Measurements from ENCODE around the gene CALM1. TPM values are rescaled to one million over a fixed set of nuclear protein-coding genes. Genes with fewer than 3 reads are reported as not detected.
A peak's percentile ranks its signal among the peaks of the same experiment; 100 is the strongest.

CALM1 gene
- total RNA-seq (2012; rRNA removed): 298 and 354 TPM in 2 replicates

- H3K36me3 ChIP-seq (ENCODE audit: insufficient read depth, low read length): peaks cover 15% of the 10 kb centered on the region
- H3K4me1 ChIP-seq (ENCODE audit: control insufficient read depth, insufficient read depth, low read length): peaks cover 21% of the 10 kb centered on the region
- H3K9me3 ChIP-seq (replicated peaks; ENCODE audit: low read length): no peaks in the 10 kb centered on the region
- H3K9ac ChIP-seq (ENCODE audit: low read depth, low read length): peak within 1 kb of the TSS; percentile 85
- peak within 1 kb of the TSS; percentile 94 for H3K4me2 ChIP-seq (ENCODE audit: low read length)
- H3K4me3 ChIP-seq (ENCODE audit: low read length): peak within 1 kb of the TSS; percentile 98
- H3K27me3 ChIP-seq (ENCODE audit: control insufficient read depth, insufficient read depth, low read length): no peaks in the 10 kb centered on the region
These were observed at the start of gene CALM1 for GRCh38 chr14:90396341-90397339. CALM1 (plus strand) TSS chr14:90397029; CDS start chr14:90397231, 202 bp downstream.

- Histone ChIP-seq H3K9ac (ENCODE audit: low read depth, low read length) (no peak overlapping the region), H3K9me3 (replicated peaks; ENCODE audit: low read length) (no peaks in the 10 kb centered on the region), H3K4me2 (ENCODE audit: low read length) (no peak overlapping the region), H3K4me3 (ENCODE audit: low read length) (no peak overlapping the region), H3K4me1 (ENCODE audit: control insufficient read depth, insufficient read depth, low read length) (no peaks in the 10 kb centered on the region), H3K27me3 (ENCODE audit: control insufficient read depth, insufficient read depth, low read length) (peaks cover 19% of the 10 kb centered on the region), H3K36me3 (ENCODE audit: insufficient read depth, low read length) (no peaks in the 10 kb centered on the region)
These were observed 48.6 kb upstream of the CALM1 start for GRCh38 chr14:90348270-90348669.

GRCh38 chr14:90349739-90350138 lies 47.1 kb upstream of the CALM1 start:
- no peak overlapping the region for H3K4me3 ChIP-seq (ENCODE audit: low read length)
- no peaks in the 10 kb centered on the region for H3K9me3 ChIP-seq (replicated peaks; ENCODE audit: low read length)
- no peak overlapping the region for H3K4me2 ChIP-seq (ENCODE audit: low read length)
- H3K4me1 ChIP-seq (ENCODE audit: control insufficient read depth, insufficient read depth, low read length): no peaks in the 10 kb centered on the region
- peaks cover 15% of the 10 kb centered on the region for H3K27me3 ChIP-seq (ENCODE audit: control insufficient read depth, insufficient read depth, low read length)
- H3K9ac ChIP-seq (ENCODE audit: low read depth, low read length): no peak overlapping the region
- H3K36me3 ChIP-seq (ENCODE audit: insufficient read depth, low read length): no peaks in the 10 kb centered on the region

- no peak overlapping the region for H3K4me3 ChIP-seq (ENCODE audit: low read length)
- H3K27me3 ChIP-seq (ENCODE audit: control insufficient read depth, insufficient read depth, low read length): peaks cover 20% of the 10 kb centered on the region
- no peaks in the 10 kb centered on the region for H3K9me3 ChIP-seq (replicated peaks; ENCODE audit: low read length)
- H3K9ac ChIP-seq (ENCODE audit: low read depth, low read length): no peak overlapping the region
- H3K36me3 ChIP-seq (ENCODE audit: insufficient read depth, low read length): no peaks in the 10 kb centered on the region
- H3K4me1 ChIP-seq (ENCODE audit: control insufficient read depth, insufficient read depth, low read length): no peaks in the 10 kb centered on the region
- no peak overlapping the region for H3K4me2 ChIP-seq (ENCODE audit: low read length)
These were observed 42.1 kb upstream of the CALM1 start for GRCh38 chr14:90354551-90355298.

- Histone ChIP-seq H3K4me1 (ENCODE audit: control insufficient read depth, insufficient read depth, low read length) (no peaks in the 10 kb centered on the region), H3K9ac (ENCODE audit: low read depth, low read length) (no peak overlapping the region), H3K27me3 (ENCODE audit: control insufficient read depth, insufficient read depth, low read length) (peaks cover 21% of the 10 kb centered on the region), H3K9me3 (replicated peaks; ENCODE audit: low read length) (no peaks in the 10 kb centered on the region), H3K4me2 (ENCODE audit: low read length) (no peak overlapping the region), H3K4me3 (ENCODE audit: low read length) (no peak overlapping the region), H3K36me3 (ENCODE audit: insufficient read depth, low read length) (no peaks in the 10 kb centered on the region)
These were observed 41.0 kb upstream of the CALM1 start for GRCh38 chr14:90355540-90356518.

GRCh38 chr14:90356925-90357324 lies 39.9 kb upstream of the CALM1 start:
- no peaks in the 10 kb centered on the region for H3K36me3 ChIP-seq (ENCODE audit: insufficient read depth, low read length)
- H3K4me3 ChIP-seq (ENCODE audit: low read length): no peak overlapping the region
- H3K9ac ChIP-seq (ENCODE audit: low read depth, low read length): no peak overlapping the region
- no peak overlapping the region for H3K4me2 ChIP-seq (ENCODE audit: low read length)
- no peaks in the 10 kb centered on the region for H3K4me1 ChIP-seq (ENCODE audit: control insufficient read depth, insufficient read depth, low read length)
- peaks cover 21% of the 10 kb centered on the region for H3K27me3 ChIP-seq (ENCODE audit: control insufficient read depth, insufficient read depth, low read length)
- H3K9me3 ChIP-seq (replicated peaks; ENCODE audit: low read length): no peaks in the 10 kb centered on the region

GRCh38 chr14:90358359-90358758 lies 38.5 kb upstream of the CALM1 start:
- H3K9me3 ChIP-seq (replicated peaks; ENCODE audit: low read length): no peaks in the 10 kb centered on the region
- H3K36me3 ChIP-seq (ENCODE audit: insufficient read depth, low read length): no peaks in the 10 kb centered on the region
- H3K4me2 ChIP-seq (ENCODE audit: low read length): no peak overlapping the region
- no peak overlapping the region for H3K4me3 ChIP-seq (ENCODE audit: low read length)
- no peak overlapping the region for H3K9ac ChIP-seq (ENCODE audit: low read depth, low read length)
- H3K27me3 ChIP-seq (ENCODE audit: control insufficient read depth, insufficient read depth, low read length): peaks cover 24% of the 10 kb centered on the region
- no peaks in the 10 kb centered on the region for H3K4me1 ChIP-seq (ENCODE audit: control insufficient read depth, insufficient read depth, low read length)

- no peak overlapping the region for H3K4me3 ChIP-seq (ENCODE audit: low read length)
- H3K27me3 ChIP-seq (ENCODE audit: control insufficient read depth, insufficient read depth, low read length): peaks cover 27% of the 10 kb centered on the region
- H3K4me2 ChIP-seq (ENCODE audit: low read length): no peak overlapping the region
- no peaks in the 10 kb centered on the region for H3K4me1 ChIP-seq (ENCODE audit: control insufficient read depth, insufficient read depth, low read length)
- H3K36me3 ChIP-seq (ENCODE audit: insufficient read depth, low read length): no peaks in the 10 kb centered on the region
- no peak overlapping the region for H3K9ac ChIP-seq (ENCODE audit: low read depth, low read length)
- no peaks in the 10 kb centered on the region for H3K9me3 ChIP-seq (replicated peaks; ENCODE audit: low read length)
These were observed 34.8 kb upstream of the CALM1 start for GRCh38 chr14:90361865-90362557.

- Histone ChIP-seq H3K4me1 (ENCODE audit: control insufficient read depth, insufficient read depth, low read length) (no peaks in the 10 kb centered on the region), H3K9me3 (replicated peaks; ENCODE audit: low read length) (no peaks in the 10 kb centered on the region), H3K27me3 (ENCODE audit: control insufficient read depth, insufficient read depth, low read length) (peaks cover 27% of the 10 kb centered on the region), H3K4me2 (ENCODE audit: low read length) (no peak overlapping the region), H3K9ac (ENCODE audit: low read depth, low read length) (no peak overlapping the region), H3K36me3 (ENCODE audit: insufficient read depth, low read length) (no peaks in the 10 kb centered on the region), H3K4me3 (ENCODE audit: low read length) (no peak overlapping the region)
These were observed 34.3 kb upstream of the CALM1 start for GRCh38 chr14:90362558-90362896.

- no peaks in the 10 kb centered on the region for H3K9me3 ChIP-seq (replicated peaks; ENCODE audit: low read length)
- H3K36me3 ChIP-seq (ENCODE audit: insufficient read depth, low read length): no peaks in the 10 kb centered on the region
- H3K4me1 ChIP-seq (ENCODE audit: control insufficient read depth, insufficient read depth, low read length): no peaks in the 10 kb centered on the region
- peaks cover 13% of the 10 kb centered on the region for H3K27me3 ChIP-seq (ENCODE audit: control insufficient read depth, insufficient read depth, low read length)
- no peak overlapping the region for H3K9ac ChIP-seq (ENCODE audit: low read depth, low read length)
- H3K4me3 ChIP-seq (ENCODE audit: low read length): no peak overlapping the region
- H3K4me2 ChIP-seq (ENCODE audit: low read length): no peak overlapping the region
These were observed 27.7 kb upstream of the CALM1 start for GRCh38 chr14:90368946-90369721.

All from skeletal muscle satellite cell (primary cell).